ENCODE data around the gene SERPINB7.
"Not testable (repeated sequence)": the region's sequence is repeated elsewhere in the genome, so short reads cannot be mapped to it uniquely, and the experiment has no call there.

- TF ChIP-seq, protein P1, sequence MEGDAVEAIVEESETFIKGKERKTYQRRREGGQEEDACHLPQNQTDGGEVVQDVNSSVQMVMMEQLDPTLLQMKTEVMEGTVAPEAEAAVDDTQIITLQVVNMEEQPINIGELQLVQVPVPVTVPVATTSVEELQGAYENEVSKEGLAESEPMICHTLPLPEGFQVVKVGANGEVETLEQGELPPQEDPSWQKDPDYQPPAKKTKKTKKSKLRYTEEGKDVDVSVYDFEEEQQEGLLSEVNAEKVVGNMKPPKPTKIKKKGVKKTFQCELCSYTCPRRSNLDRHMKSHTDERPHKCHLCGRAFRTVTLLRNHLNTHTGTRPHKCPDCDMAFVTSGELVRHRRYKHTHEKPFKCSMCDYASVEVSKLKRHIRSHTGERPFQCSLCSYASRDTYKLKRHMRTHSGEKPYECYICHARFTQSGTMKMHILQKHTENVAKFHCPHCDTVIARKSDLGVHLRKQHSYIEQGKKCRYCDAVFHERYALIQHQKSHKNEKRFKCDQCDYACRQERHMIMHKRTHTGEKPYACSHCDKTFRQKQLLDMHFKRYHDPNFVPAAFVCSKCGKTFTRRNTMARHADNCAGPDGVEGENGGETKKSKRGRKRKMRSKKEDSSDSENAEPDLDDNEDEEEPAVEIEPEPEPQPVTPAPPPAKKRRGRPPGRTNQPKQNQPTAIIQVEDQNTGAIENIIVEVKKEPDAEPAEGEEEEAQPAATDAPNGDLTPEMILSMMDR (IDR thresholded peaks at IDR 0.05), result not testable (repeated sequence)
- TF ChIP-seq POLR2A (IDR thresholded peaks at IDR 0.05), result not testable (repeated sequence)
Observed at GRCh38 chr18:63759786-63760185, 15.4 kb upstream of the SERPINB7 start.
